Activated CD4-positive, alpha-beta memory T cell treated with anti-CD3 and anti-CD28 coated beads for 36 hours (primary cell): ENCODE data around the gene PRAC2. TPM values are rescaled to one million over a fixed set of nuclear protein-coding genes. Genes with fewer than 3 reads are reported as not detected.

Source experiments
- CTCF ChIA-PET: fragments of 350-600 bp; sonication (Branson Sonifier 250); formaldehyde crosslinking; loops from one replicate; lab custom pipeline; 2021; ENCODE audit warnings: antibody characterized with exemption, inconsistent platforms; lab: Charles Lee
- POLR2A ChIA-PET: fragments of 350-600 bp; sonication (Branson Sonifier 250); formaldehyde crosslinking; loops from one replicate; lab custom pipeline; 2021; ENCODE audit warnings: antibody characterized with exemption; lab: Charles Lee
- DNase-seq: peaks from one replicate; pipeline ENCODE4 v3.0.0-alpha.2; 2020
- H3K27ac Mint-ChIP-seq: one replicate; pipeline ENCODE4 v1.8.0; 2021; ENCODE audit warnings: mixed read lengths
- H3K27me3 Mint-ChIP-seq: one replicate; pipeline ENCODE4 v1.8.0; 2021; ENCODE audit warnings: mixed read lengths
- H3K36me3 Mint-ChIP-seq: one replicate; pipeline ENCODE4 v1.8.0; 2021; ENCODE audit warnings: mixed read lengths
- H3K4me1 Mint-ChIP-seq: one replicate; pipeline ENCODE4 v1.8.0; 2021; ENCODE audit warnings: low read depth, mixed read lengths
- H3K4me3 Mint-ChIP-seq: one replicate; pipeline ENCODE4 v1.8.0; 2021; ENCODE audit warnings: mild to moderate bottlenecking, mixed read lengths
- H3K9me3 Mint-ChIP-seq: one replicate; pipeline ENCODE4 v1.8.0; 2021; ENCODE audit warnings: mixed read lengths
- intact Hi-C: fragments of 100-400 bp; cut with micrococcal nuclease; formaldehyde crosslinking; loops from one replicate; pipeline ENCODE4 v1.15.1; 2023
- total RNA-seq, 2 experiments: library from RNA; stranded (reverse); gene quantifications; one replicate each; pipeline ENCODE4 v1.2.3, GENCODE V29; 2021

PRAC2 gene
- total RNA-seq, 2 experiments from 2014 or later = not detected

- peaks cover 14% of the 10 kb centered on the region for H3K4me1 Mint-ChIP-seq
- H3K4me3 Mint-ChIP-seq = no peak overlapping the region
- peaks cover 89% of the 10 kb centered on the region for H3K27me3 Mint-ChIP-seq
- no peaks in the 10 kb centered on the region for H3K9me3 Mint-ChIP-seq
- no peak for DNase-seq
- no peaks in the 10 kb centered on the region for H3K36me3 Mint-ChIP-seq
- CTCF ChIA-PET = interaction anchor here (0.6 to 2.5 kb wide), 9 partner anchors 13 to 1258 kb away, joined by 3 to 10 read pairs (median 7); no protein-coding TSS in a partner anchor
- POLR2A ChIA-PET = no interaction called here
- intact Hi-C loops = no loop called here
- H3K27ac Mint-ChIP-seq = no peak overlapping the region
These were observed 15.4 kb downstream of the PRAC2 start for GRCh38 chr17:48738424-48738802.

GRCh38 chr17:48738803-48739526, 16.0 kb downstream of the PRAC2 start:
- Mint-ChIP-seq H3K9me3 (no peaks in the 10 kb centered on the region), H3K27me3 (peaks cover 89% of the 10 kb centered on the region), H3K36me3 (no peaks in the 10 kb centered on the region), H3K4me3 (peak overlapping the region; percentile 29), H3K4me1 (peaks cover 8% of the 10 kb centered on the region), H3K27ac (no peak overlapping the region)
- POLR2A ChIA-PET = no interaction called here
- CTCF ChIA-PET = interaction anchor here (0.6 to 2.5 kb wide), 7 partner anchors 13 to 1257 kb away, joined by 3 to 8 read pairs (median 6); no protein-coding TSS in a partner anchor
- intact Hi-C loops = no loop called here
- DNase-seq = no peak

GRCh38 chr17:48740537-48740936, 17.6 kb downstream of the PRAC2 start:
- peaks cover 5% of the 10 kb centered on the region for H3K4me1 Mint-ChIP-seq
- no peaks in the 10 kb centered on the region for H3K9me3 Mint-ChIP-seq
- intact Hi-C loops = no loop called here
- H3K36me3 Mint-ChIP-seq = no peaks in the 10 kb centered on the region
- CTCF ChIA-PET = interaction anchor here (1.1 to 1.3 kb wide), 2 partner anchors 62 to 138 kb away, joined by 3 read pairs; no protein-coding TSS in a partner anchor
- POLR2A ChIA-PET = no interaction called here
- no peak overlapping the region for H3K27ac Mint-ChIP-seq
- H3K4me3 Mint-ChIP-seq = no peak overlapping the region
- DNase-seq = no peak
- H3K27me3 Mint-ChIP-seq = peaks cover 81% of the 10 kb centered on the region

GRCh38 chr17:48745381-48746275, 22.6 kb downstream of the PRAC2 start:
- H3K4me1 Mint-ChIP-seq = peaks cover 2% of the 10 kb centered on the region

GRCh38 chr17:48746916-48747444, 24.0 kb downstream of the PRAC2 start:
- Mint-ChIP-seq H3K27me3 (peaks cover 76% of the 10 kb centered on the region), H3K4me1 (peaks cover 2% of the 10 kb centered on the region), H3K9me3 (no peaks in the 10 kb centered on the region), H3K36me3 (no peaks in the 10 kb centered on the region), H3K27ac (no peak overlapping the region), H3K4me3 (no peak overlapping the region)
- POLR2A ChIA-PET = no interaction called here
- CTCF ChIA-PET = no interaction called here
- intact Hi-C loops = no loop called here
- no peak for DNase-seq

More at GRCh38 chr17:48745381-48746275, 22.6 kb downstream of the PRAC2 start:
- H3K27me3 Mint-ChIP-seq = peaks cover 75% of the 10 kb centered on the region
- H3K4me3 Mint-ChIP-seq = no peak overlapping the region
- no peaks in the 10 kb centered on the region for H3K36me3 Mint-ChIP-seq
- DNase-seq = no peak
- intact Hi-C loops = no loop called here
- CTCF ChIA-PET = interaction anchor here (0.8 to 3.6 kb wide), 4 partner anchors 21 to 133 kb away, joined by 3 to 34 read pairs (median 6); partner anchors contain the start of genes PRAC1 and PRAC2
- H3K27ac Mint-ChIP-seq = no peak overlapping the region
- POLR2A ChIA-PET = interaction anchor here (1.1 kb wide), 1 partner anchor 27 kb away, joined by 3 read pairs; no protein-coding TSS in a partner anchor
- H3K9me3 Mint-ChIP-seq = no peaks in the 10 kb centered on the region

GRCh38 chr17:48747445-48748363, 24.7 kb downstream of the PRAC2 start:
- ChIA-PET POLR2A (interaction anchor here (0.5 to 0.6 kb wide), 3 partner anchors 112 to 369 kb away, joined by 3 read pairs; no protein-coding TSS in a partner anchor), CTCF (interaction anchor here (1.2 kb wide), 1 partner anchor 22 kb away, joined by 3 read pairs; no protein-coding TSS in a partner anchor)
- Mint-ChIP-seq H3K27me3 (peaks cover 76% of the 10 kb centered on the region), H3K4me1 (peaks cover 2% of the 10 kb centered on the region), H3K27ac (no peak overlapping the region), H3K36me3 (no peaks in the 10 kb centered on the region), H3K9me3 (no peaks in the 10 kb centered on the region), H3K4me3 (no peak overlapping the region)
- no peak for DNase-seq
- intact Hi-C loops = no loop called here

GRCh38 chr17:48748718-48749566, 26.0 kb downstream of the PRAC2 start:
- DNase-seq = no peak
- Mint-ChIP-seq H3K9me3 (no peaks in the 10 kb centered on the region), H3K4me3 (no peak overlapping the region), H3K4me1 (peaks cover 10% of the 10 kb centered on the region), H3K36me3 (no peaks in the 10 kb centered on the region), H3K27ac (no peak overlapping the region), H3K27me3 (peaks cover 77% of the 10 kb centered on the region)
- ChIA-PET CTCF (interaction anchor here (1.2 kb wide), 1 partner anchor 23 kb away, joined by 3 read pairs; no protein-coding TSS in a partner anchor), POLR2A (interaction anchor here (0.6 kb wide), 1 partner anchor 368 kb away, joined by 3 read pairs; no protein-coding TSS in a partner anchor)
- intact Hi-C loops = no loop called here

- no peaks in the 10 kb centered on the region for H3K36me3 Mint-ChIP-seq
- DNase-seq = no peak
- H3K4me3 Mint-ChIP-seq = no peak overlapping the region
- POLR2A ChIA-PET = no interaction called here
- H3K4me1 Mint-ChIP-seq = peaks cover 15% of the 10 kb centered on the region
- H3K27me3 Mint-ChIP-seq = peaks cover 81% of the 10 kb centered on the region
- CTCF ChIA-PET = interaction anchor here (1.3 to 1.8 kb wide), 2 partner anchors 25 to 71 kb away, joined by 6 to 19 read pairs; no protein-coding TSS in a partner anchor
- intact Hi-C loops = loop anchor here (5.0 kb wide), 1 partner anchor 138 kb away; the partner anchor contains the start of gene HOXB7
- H3K27ac Mint-ChIP-seq = no peak overlapping the region
- H3K9me3 Mint-ChIP-seq = no peaks in the 10 kb centered on the region
These were observed 26.9 kb downstream of the PRAC2 start for GRCh38 chr17:48749621-48750553.

- peaks cover 15% of the 10 kb centered on the region for H3K4me1 Mint-ChIP-seq
- no peak for DNase-seq
- H3K27ac Mint-ChIP-seq = no peak overlapping the region
- H3K4me3 Mint-ChIP-seq = no peak overlapping the region
- peaks cover 85% of the 10 kb centered on the region for H3K27me3 Mint-ChIP-seq
- CTCF ChIA-PET = interaction anchor here (0.7 to 1.8 kb wide), 6 partner anchors 26 to 416 kb away, joined by 3 to 19 read pairs (median 4); no protein-coding TSS in a partner anchor
- intact Hi-C loops = loop anchor here (5.0 kb wide), 1 partner anchor 139 kb away; the partner anchor contains the start of gene HOXB7
- POLR2A ChIA-PET = interaction anchor here (0.7 kb wide), 1 partner anchor 22 kb away, joined by 3 read pairs; no protein-coding TSS in a partner anchor
- no peaks in the 10 kb centered on the region for H3K9me3 Mint-ChIP-seq
- H3K36me3 Mint-ChIP-seq = no peaks in the 10 kb centered on the region
These were observed 28.2 kb downstream of the PRAC2 start for GRCh38 chr17:48751172-48751571.
